Measurements from ENCODE around the gene PPM1H. TPM values are rescaled to one million over a fixed set of nuclear protein-coding genes. Genes with fewer than 3 reads are reported as not detected.

PPM1H gene
- polyA plus RNA-seq, 4 donors, result 1.1 to 14.3 (median 3.2) TPM

DNA sequence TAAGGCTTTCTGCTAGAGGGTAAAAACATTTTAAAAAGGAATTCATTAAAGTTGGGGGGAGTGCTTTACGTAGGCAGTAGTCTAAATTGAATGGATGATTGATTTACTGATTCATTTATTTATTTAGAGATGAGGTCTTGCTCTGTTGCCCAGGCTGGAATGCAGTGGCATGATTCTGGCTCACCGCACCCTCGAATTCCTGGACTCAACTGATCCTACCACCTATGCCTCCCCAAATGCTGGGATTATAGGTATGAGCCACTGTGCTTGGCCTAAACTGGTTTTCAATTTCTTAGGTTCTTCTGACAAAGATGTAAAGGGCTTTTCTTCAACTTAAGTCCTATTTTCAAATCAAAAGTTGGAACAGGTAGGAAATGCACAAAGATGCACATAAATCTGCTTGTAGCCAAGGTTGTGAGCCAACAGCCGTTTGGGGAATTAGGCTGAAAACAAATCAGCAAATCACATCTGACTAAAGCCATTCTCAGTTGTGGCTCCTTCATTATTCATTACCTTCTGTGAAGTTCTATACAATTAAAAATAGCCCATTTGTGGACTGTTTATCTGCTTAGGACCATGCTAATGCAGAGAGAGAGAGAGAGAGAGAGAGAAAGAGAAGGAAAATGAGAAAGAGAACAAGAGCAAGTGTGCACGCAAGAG is 218.0 kb downstream of the PPM1H start:
- DNase-seq (no peak), FAIRE-seq (no peak)
- Histone ChIP-seq H3K9me3 (ENCODE audit: control insufficient read depth in 2 of 2, insufficient read depth in 1 of 2, low read depth in 1 of 2, low read length in 1 of 2) (no peaks in the 10 kb centered on the region), H3K36me3 (ENCODE audit: control insufficient read depth in 3 of 3, insufficient read depth in 2 of 3, low read depth in 1 of 3, low read length in 3 of 3) (peaks cover 0 to 27% (median 0%) of the 10 kb centered on the region in 3 donors), H3K4me3 (ENCODE audit: low read depth in 1 of 3, low read length in 3 of 3) (no peak overlapping the region), H3K27ac (ENCODE audit: low read depth in 1 of 3, low read length in 2 of 3) (no peak overlapping the region), H3K27me3 (ENCODE audit: control insufficient read depth in 3 of 3, insufficient read depth in 3 of 3, low read length in 3 of 3) (no peaks in the 10 kb centered on the region), H3K4me1 (ENCODE audit: control insufficient read depth in 3 of 3, insufficient read depth in 2 of 3, low read depth in 1 of 3, low read length in 2 of 3) (no peaks in the 10 kb centered on the region)
- 79 to 91% (median 84%) methylated on average over 5 of the region's 5 CpGs for WGBS, 3 donors

DNA sequence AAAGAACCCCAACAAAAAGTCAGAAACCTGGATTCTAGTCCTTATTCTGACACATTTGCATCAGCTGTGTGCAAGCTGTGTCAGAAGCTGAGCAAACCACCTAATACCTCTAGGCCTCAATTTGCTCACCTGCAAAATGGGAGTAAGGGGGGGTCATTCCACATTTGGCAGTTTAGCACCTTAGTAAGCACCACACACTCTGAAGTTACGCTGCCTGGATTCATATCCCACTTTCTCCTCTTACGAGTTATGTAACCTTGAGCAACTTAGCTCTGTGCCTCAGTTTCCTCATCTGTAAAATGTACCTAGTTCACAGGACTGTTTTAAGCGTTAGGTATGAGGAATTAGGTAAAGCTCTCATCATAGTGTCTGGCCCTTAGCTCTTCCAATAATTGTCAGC is 218.9 kb downstream of the PPM1H start:
- DNase-seq (no peak), FAIRE-seq (no peak)
- WGBS, 3 donors, result 84 to 94% (median 91%) methylated on average over 3 of the region's 3 CpGs

DNA sequence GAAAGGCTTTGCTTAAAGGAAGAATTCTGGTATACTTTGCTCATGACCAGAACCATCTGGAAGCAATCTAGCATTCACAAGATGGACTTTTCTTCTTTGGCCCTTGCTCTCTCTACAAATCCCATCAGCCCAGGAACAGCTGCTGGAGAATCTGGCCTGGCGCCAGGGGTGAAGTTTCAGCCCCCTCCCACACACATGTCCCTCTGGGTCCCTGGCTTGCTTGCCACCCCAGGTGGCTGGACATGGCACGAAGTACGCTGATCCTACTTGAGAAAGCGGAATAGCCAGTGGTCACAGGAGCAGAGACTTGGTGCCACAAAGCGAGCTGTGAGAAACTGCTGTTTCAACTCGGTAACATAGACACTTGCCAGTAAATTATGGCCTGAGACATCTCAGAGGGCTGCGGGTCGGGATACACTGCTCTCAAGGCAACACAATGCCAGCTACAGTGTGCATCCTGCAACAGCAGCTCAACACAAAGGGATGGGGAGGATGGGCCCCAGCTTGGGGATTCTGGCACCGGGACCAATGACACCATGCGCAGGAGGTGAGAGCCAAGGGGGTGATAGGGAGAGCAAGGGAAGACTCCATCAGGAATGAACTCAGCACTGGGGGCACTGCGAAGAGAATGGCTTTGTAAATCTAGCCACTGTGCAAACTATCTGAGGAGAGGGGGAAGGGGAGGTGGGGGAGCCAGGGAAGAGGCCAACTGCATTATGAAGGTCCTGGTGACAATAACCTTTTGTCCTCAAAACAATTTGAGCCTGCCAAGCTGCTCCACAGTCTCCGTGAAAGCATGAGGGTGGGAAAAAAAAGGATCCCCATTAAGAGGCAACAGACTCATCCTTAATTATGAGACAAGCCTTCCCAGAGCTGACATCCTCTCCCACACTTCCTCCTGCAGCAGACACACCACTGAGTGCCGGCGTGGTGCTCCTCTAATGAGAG is 219.9 kb downstream of the PPM1H start:
- Histone ChIP-seq H3K4me1 (ENCODE audit: control insufficient read depth in 3 of 3, insufficient read depth in 2 of 3, low read depth in 1 of 3, low read length in 2 of 3) (no peaks in the 10 kb centered on the region), H3K4me3 (ENCODE audit: low read depth in 1 of 3, low read length in 3 of 3) (no peak overlapping the region), H3K27me3 (ENCODE audit: control insufficient read depth in 3 of 3, insufficient read depth in 3 of 3, low read length in 3 of 3) (no peaks in the 10 kb centered on the region), H3K27ac (ENCODE audit: low read depth in 1 of 3, low read length in 2 of 3) (no peak overlapping the region), H3K9me3 (ENCODE audit: control insufficient read depth in 2 of 2, insufficient read depth in 1 of 2, low read depth in 1 of 2, low read length in 1 of 2) (no peaks in the 10 kb centered on the region), H3K36me3 (ENCODE audit: control insufficient read depth in 3 of 3, insufficient read depth in 2 of 3, low read depth in 1 of 3, low read length in 3 of 3) (peaks cover 0 to 38% (median 0%) of the 10 kb centered on the region in 3 donors)
- DNase-seq (no peak), FAIRE-seq (no peak)
- 75 to 85% (median 82%) methylated on average over 14 of the region's 14 CpGs for WGBS, 3 donors

More for the DNA sequence above, 218.9 kb downstream of the PPM1H start:
- Histone ChIP-seq H3K27me3 (ENCODE audit: control insufficient read depth in 3 of 3, insufficient read depth in 3 of 3, low read length in 3 of 3) (no peaks in the 10 kb centered on the region), H3K9me3 (ENCODE audit: control insufficient read depth in 2 of 2, insufficient read depth in 1 of 2, low read depth in 1 of 2, low read length in 1 of 2) (no peaks in the 10 kb centered on the region), H3K4me1 (ENCODE audit: control insufficient read depth in 3 of 3, insufficient read depth in 2 of 3, low read depth in 1 of 3, low read length in 2 of 3) (no peaks in the 10 kb centered on the region), H3K4me3 (ENCODE audit: low read depth in 1 of 3, low read length in 3 of 3) (no peak overlapping the region), H3K27ac (ENCODE audit: low read depth in 1 of 3, low read length in 2 of 3) (no peak overlapping the region), H3K36me3 (ENCODE audit: control insufficient read depth in 3 of 3, insufficient read depth in 2 of 3, low read depth in 1 of 3, low read length in 3 of 3) (peaks cover 0 to 34% (median 0%) of the 10 kb centered on the region in 3 donors)

DNA sequence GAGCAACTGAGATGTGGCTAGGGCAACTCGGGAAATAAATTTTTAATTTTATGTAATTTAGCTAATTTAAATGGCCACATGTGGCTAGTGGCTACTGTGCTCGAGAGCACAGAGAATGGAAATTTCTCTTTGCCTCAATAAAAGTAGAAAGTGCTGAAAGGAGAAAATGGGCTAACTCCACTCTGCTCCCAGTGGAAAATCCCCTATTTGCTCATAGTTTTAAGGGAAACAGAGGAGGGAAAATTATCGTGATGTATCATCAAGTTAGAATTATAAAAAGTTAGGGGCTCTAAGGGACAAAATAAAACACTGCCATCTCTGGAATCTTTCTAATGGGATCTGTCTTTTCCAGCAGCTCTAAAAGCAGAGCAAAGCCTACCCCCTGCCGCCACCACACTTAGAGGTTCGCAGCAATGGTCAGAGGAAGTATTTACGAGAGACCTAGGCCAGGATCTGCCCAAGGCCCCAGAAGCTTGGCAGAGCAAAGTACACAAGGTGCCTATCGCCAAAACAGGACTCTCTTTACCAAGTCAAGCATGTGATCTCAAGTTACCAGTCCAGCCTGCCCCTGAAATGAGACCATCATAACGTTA is 220.7 kb downstream of the PPM1H start:
- Histone ChIP-seq H3K4me1 (ENCODE audit: control insufficient read depth in 3 of 3, insufficient read depth in 2 of 3, low read depth in 1 of 3, low read length in 2 of 3) (no peaks in the 10 kb centered on the region), H3K36me3 (ENCODE audit: control insufficient read depth in 3 of 3, insufficient read depth in 2 of 3, low read depth in 1 of 3, low read length in 3 of 3) (peaks cover 0 to 35% (median 0%) of the 10 kb centered on the region in 3 donors), H3K27me3 (ENCODE audit: control insufficient read depth in 3 of 3, insufficient read depth in 3 of 3, low read length in 3 of 3) (no peaks in the 10 kb centered on the region), H3K27ac (ENCODE audit: low read depth in 1 of 3, low read length in 2 of 3) (no peak overlapping the region), H3K9me3 (ENCODE audit: control insufficient read depth in 2 of 2, insufficient read depth in 1 of 2, low read depth in 1 of 2, low read length in 1 of 2) (no peaks in the 10 kb centered on the region), H3K4me3 (ENCODE audit: low read depth in 1 of 3, low read length in 3 of 3) (no peak overlapping the region)
- DNase-seq (no peak), FAIRE-seq (no peak)
- WGBS, 3 donors, result 74 to 81% (median 76%) methylated on average over 8 of the region's 8 CpGs

DNA sequence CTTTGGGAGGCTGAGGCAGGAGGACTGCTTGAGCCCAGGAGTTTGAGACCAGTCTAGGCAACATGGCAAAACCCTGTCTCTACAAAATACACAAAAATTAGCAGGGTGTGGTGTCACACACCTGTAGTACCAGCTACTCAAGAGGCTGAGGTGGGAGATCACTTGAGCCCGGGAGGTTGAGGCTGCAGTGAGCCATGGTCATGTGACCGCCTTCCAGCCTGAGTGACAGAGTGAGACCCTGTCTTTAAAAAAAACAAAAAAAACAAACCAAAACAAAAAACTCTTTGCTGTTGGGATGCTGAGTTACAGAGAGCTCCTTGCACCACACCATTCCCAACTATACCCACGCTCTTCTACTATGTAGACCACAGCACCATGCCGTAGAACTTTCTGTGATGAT is 221.2 kb downstream of the PPM1H start:
- WGBS, 3 donors, result 93 to 95% (median 94%) methylated on average over 4 of the region's 4 CpGs
- Histone ChIP-seq H3K4me3 (ENCODE audit: low read depth in 1 of 3, low read length in 3 of 3) (no peak overlapping the region), H3K4me1 (ENCODE audit: control insufficient read depth in 3 of 3, insufficient read depth in 2 of 3, low read depth in 1 of 3, low read length in 2 of 3) (no peaks in the 10 kb centered on the region), H3K9me3 (ENCODE audit: control insufficient read depth in 2 of 2, insufficient read depth in 1 of 2, low read depth in 1 of 2, low read length in 1 of 2) (no peaks in the 10 kb centered on the region), H3K36me3 (ENCODE audit: control insufficient read depth in 3 of 3, insufficient read depth in 2 of 3, low read depth in 1 of 3, low read length in 3 of 3) (peaks cover 0 to 36% (median 0%) of the 10 kb centered on the region in 3 donors), H3K27ac (ENCODE audit: low read depth in 1 of 3, low read length in 2 of 3) (no peak overlapping the region), H3K27me3 (ENCODE audit: control insufficient read depth in 3 of 3, insufficient read depth in 3 of 3, low read length in 3 of 3) (no peaks in the 10 kb centered on the region)
- FAIRE-seq, result no peak
- DNase-seq, result no peak

DNA sequence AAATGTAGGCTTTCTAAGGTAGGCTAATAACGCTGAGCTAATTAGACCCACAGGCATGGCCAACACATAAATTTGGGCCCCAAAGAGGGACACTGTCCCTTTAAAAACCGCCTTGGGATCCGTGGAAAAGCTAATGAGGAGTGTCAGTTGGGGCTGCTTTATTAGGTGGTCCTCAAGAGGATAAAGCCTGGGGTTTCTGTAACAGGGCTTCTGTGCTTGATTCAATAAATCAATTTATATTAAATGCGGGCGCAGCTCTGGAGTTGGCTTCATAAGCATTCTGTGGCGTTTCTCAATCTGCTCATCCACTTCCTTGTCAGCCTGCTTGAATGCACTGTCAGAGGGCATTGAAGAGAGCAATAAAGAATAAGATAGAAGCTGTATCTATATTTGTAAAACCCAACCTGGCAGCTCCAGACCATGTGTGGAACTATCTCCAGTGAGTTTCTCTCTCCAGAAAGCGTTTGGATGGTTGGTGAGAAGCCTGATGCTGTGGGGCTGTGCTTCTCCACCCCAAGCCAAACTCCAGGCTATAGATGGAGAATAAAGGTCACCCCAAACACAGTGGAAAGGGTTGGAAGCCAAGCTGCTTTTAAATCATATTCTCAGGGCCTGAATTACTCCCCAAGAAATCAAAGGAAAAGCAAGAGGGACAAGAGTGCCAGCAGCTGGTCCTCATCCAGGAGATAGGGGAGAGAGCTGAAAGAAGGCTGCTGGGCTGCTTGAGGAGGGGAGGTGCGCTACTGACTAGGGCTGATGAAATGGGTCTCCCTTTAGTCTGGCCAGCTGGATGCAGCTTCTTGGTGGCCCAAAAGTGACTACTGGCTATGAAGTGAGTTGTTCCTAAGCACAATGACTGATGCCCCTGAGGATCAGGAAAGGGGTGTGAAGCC is 222.0 kb downstream of the PPM1H start:
- Histone ChIP-seq H3K9me3 (ENCODE audit: control insufficient read depth in 2 of 2, insufficient read depth in 1 of 2, low read depth in 1 of 2, low read length in 1 of 2) (no peaks in the 10 kb centered on the region), H3K36me3 (ENCODE audit: control insufficient read depth in 3 of 3, insufficient read depth in 2 of 3, low read depth in 1 of 3, low read length in 3 of 3) (peaks cover 0 to 38% (median 0%) of the 10 kb centered on the region in 3 donors), H3K4me1 (ENCODE audit: control insufficient read depth in 3 of 3, insufficient read depth in 2 of 3, low read depth in 1 of 3, low read length in 2 of 3) (no peaks in the 10 kb centered on the region), H3K4me3 (ENCODE audit: low read depth in 1 of 3, low read length in 3 of 3) (no peak overlapping the region), H3K27ac (ENCODE audit: low read depth in 1 of 3, low read length in 2 of 3) (no peak overlapping the region), H3K27me3 (ENCODE audit: control insufficient read depth in 3 of 3, insufficient read depth in 3 of 3, low read length in 3 of 3) (no peaks in the 10 kb centered on the region)
- DNase-seq (no peak), FAIRE-seq (no peak)
- 75 to 85% (median 80%) methylated on average over 8 of the region's 8 CpGs for WGBS, 3 donors

- 83 to 84% (median 84%) methylated on average over 9 to 10 of the region's 10 CpGs for WGBS, 3 donors
- no peak overlapping the region for H3K27ac ChIP-seq (ENCODE audit: low read depth in 1 of 3, low read length in 2 of 3)
- no peaks in the 10 kb centered on the region for H3K27me3 ChIP-seq (ENCODE audit: control insufficient read depth in 3 of 3, insufficient read depth in 3 of 3, low read length in 3 of 3)
- peaks cover 0 to 37% (median 0%) of the 10 kb centered on the region in 3 donors for H3K36me3 ChIP-seq (ENCODE audit: control insufficient read depth in 3 of 3, insufficient read depth in 2 of 3, low read depth in 1 of 3, low read length in 3 of 3)
- H3K9me3 ChIP-seq (ENCODE audit: control insufficient read depth in 2 of 2, insufficient read depth in 1 of 2, low read depth in 1 of 2, low read length in 1 of 2), result no peaks in the 10 kb centered on the region
- no peak overlapping the region for H3K4me3 ChIP-seq (ENCODE audit: low read depth in 1 of 3, low read length in 3 of 3)
- no peak for FAIRE-seq
- no peaks in the 10 kb centered on the region for H3K4me1 ChIP-seq (ENCODE audit: control insufficient read depth in 3 of 3, insufficient read depth in 2 of 3, low read depth in 1 of 3, low read length in 2 of 3)
- no peak for DNase-seq
These were observed 223.2 kb downstream of the PPM1H start for GRCh38 chr12:62711631-62712241.
